Measurements from ENCODE around the gene RGS7.
"Not testable (repeated sequence)": the region's sequence is repeated elsewhere in the genome, so short reads cannot be mapped to it uniquely, and the experiment has no call there.

DNA sequence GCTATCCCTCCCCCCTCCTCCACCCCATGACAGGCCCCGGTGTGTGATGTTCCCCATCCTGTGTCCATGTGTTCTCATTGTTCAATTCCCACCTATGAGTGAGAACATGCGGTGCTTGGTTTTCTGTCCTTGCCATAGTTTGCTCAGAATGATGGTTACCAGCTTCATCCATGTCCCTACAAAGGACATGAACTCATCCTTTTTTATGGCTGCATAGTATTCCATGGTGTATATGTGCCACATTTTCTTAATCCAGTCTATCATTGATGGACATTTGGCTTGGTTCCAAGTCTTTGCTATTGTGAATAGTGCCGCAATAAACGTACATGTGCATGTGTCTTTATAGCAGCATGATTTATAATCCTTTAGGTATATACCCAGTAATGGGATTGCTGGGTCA, 461.6 kb downstream of the RGS7 start:
- TF ChIP-seq, protein P1, sequence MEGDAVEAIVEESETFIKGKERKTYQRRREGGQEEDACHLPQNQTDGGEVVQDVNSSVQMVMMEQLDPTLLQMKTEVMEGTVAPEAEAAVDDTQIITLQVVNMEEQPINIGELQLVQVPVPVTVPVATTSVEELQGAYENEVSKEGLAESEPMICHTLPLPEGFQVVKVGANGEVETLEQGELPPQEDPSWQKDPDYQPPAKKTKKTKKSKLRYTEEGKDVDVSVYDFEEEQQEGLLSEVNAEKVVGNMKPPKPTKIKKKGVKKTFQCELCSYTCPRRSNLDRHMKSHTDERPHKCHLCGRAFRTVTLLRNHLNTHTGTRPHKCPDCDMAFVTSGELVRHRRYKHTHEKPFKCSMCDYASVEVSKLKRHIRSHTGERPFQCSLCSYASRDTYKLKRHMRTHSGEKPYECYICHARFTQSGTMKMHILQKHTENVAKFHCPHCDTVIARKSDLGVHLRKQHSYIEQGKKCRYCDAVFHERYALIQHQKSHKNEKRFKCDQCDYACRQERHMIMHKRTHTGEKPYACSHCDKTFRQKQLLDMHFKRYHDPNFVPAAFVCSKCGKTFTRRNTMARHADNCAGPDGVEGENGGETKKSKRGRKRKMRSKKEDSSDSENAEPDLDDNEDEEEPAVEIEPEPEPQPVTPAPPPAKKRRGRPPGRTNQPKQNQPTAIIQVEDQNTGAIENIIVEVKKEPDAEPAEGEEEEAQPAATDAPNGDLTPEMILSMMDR (IDR thresholded peaks at IDR 0.05), result not testable (repeated sequence)
- not testable (repeated sequence) for TF ChIP-seq EP300 (IDR thresholded peaks at IDR 0.05); POLR2A (IDR thresholded peaks at IDR 0.05; ENCODE audit: low read depth)

All from esophagus muscularis mucosa (tissue), 4 donors.